NOMO-1 treated with DMSO at 0.1 percent for 48 hours (cell line): ENCODE measurements around the gene ZBTB7C.
"Not testable (repeated sequence)": the region's sequence is repeated elsewhere in the genome, so short reads cannot be mapped to it uniquely, and the experiment has no call there.

Source experiments
- DNase-seq: peaks from one replicate; lab custom pipeline; 2025; ENCODE audit not compliant: unreplicated experiment; lab: John Stamatoyannopoulos, UW

The ZBTB7C gene

GRCh38 chr18:48408727-48409590 lies at the start of gene ZBTB7C:
Gene ZBTB7C (minus strand): TSS chr18:48409383.
- peak; percentile 34 for DNase-seq

- no peak for DNase-seq
Observed at GRCh38 chr18:48456838-48457237, 47.7 kb upstream of the ZBTB7C start.

- peak; percentile 9 for DNase-seq
Observed at GRCh38 chr18:48455555-48456478, 46.6 kb upstream of the ZBTB7C start.

- no peak for DNase-seq
Observed at GRCh38 chr18:48454261-48454757, 45.1 kb upstream of the ZBTB7C start.

- DNase-seq, result no peak
Observed at GRCh38 chr18:48453330-48454066, 44.3 kb upstream of the ZBTB7C start.

- no peak for DNase-seq
Observed at GRCh38 chr18:48452861-48453323, 43.7 kb upstream of the ZBTB7C start.

GRCh38 chr18:48450685-48451084 lies 41.5 kb upstream of the ZBTB7C start:
- no peak for DNase-seq

GRCh38 chr18:48446582-48447225 lies 37.5 kb upstream of the ZBTB7C start:
- peak; percentile 79 for DNase-seq

- DNase-seq, result peak; percentile 76
Observed at GRCh38 chr18:48445540-48445939, 36.4 kb upstream of the ZBTB7C start.

- no peak for DNase-seq
Observed at GRCh38 chr18:48442761-48443160, 33.6 kb upstream of the ZBTB7C start.

- no peak for DNase-seq
Observed at GRCh38 chr18:48441405-48441881, 32.3 kb upstream of the ZBTB7C start.

GRCh38 chr18:48440924-48441323 lies 31.7 kb upstream of the ZBTB7C start:
- DNase-seq, result no peak

GRCh38 chr18:48436907-48437306 lies 27.7 kb upstream of the ZBTB7C start:
- no peak for DNase-seq

- DNase-seq, result not testable (repeated sequence)
Observed at GRCh38 chr18:48434382-48434781, 25.2 kb upstream of the ZBTB7C start.

GRCh38 chr18:48433541-48433940 lies 24.4 kb upstream of the ZBTB7C start:
- no peak for DNase-seq

GRCh38 chr18:48430150-48430549 lies 21.0 kb upstream of the ZBTB7C start:
- DNase-seq, result no peak

- no peak for DNase-seq
Observed at GRCh38 chr18:48428475-48429177, 19.4 kb upstream of the ZBTB7C start.

- DNase-seq, result no peak
Observed at GRCh38 chr18:48422947-48423378, 13.8 kb upstream of the ZBTB7C start.

- no peak for DNase-seq
Observed at GRCh38 chr18:48419277-48420022, 10.3 kb upstream of the ZBTB7C start.
